Liver (tissue), 3 donors: ENCODE measurements around the gene PUS7L.

ENCODE experiments used
- CTCF ChIP-seq: fragments of 150-350 bp; IDR thresholded peaks from 2 replicates; pipeline ENCODE4 v1.5.1; 2017; ENCODE audit warnings: improper control_type of control experiment, low read depth, low read length; ENCODE audit not compliant: missing input control
- RAD21 ChIP-seq, 2 donors: IDR thresholded peaks; 2 replicates each; pipeline ENCODE4 v1.6.1; 2016; ENCODE audit warnings: antibody characterized with exemption in 2 of 2, mild to moderate bottlenecking in 2 of 2
- YY1 ChIP-seq: IDR thresholded peaks from 2 replicates; pipeline ENCODE4 v1.6.1; 2016; ENCODE audit warnings: antibody characterized with exemption, mild to moderate bottlenecking
- donor health status: healthy.
- donor health status: healthy.

GRCh38 chr12:43730283-43730682 lies 28.3 kb downstream of the PUS7L start:
- TF ChIP-seq RAD21 (IDR thresholded peaks at IDR 0.05), result no peak
- no peak for TF ChIP-seq CTCF
- no peak for TF ChIP-seq YY1
